ENCODE data around the gene URI1.
A peak's percentile ranks its signal among the peaks of the same experiment; 100 is the strongest.
"Not testable (repeated sequence)": the region's sequence is repeated elsewhere in the genome, so short reads cannot be mapped to it uniquely, and the experiment has no call there.

Gene URI1

GRCh38 chr19:30028118-30028991 is 86.3 kb downstream of the URI1 start:
- no peak for DNase-seq

DNA sequence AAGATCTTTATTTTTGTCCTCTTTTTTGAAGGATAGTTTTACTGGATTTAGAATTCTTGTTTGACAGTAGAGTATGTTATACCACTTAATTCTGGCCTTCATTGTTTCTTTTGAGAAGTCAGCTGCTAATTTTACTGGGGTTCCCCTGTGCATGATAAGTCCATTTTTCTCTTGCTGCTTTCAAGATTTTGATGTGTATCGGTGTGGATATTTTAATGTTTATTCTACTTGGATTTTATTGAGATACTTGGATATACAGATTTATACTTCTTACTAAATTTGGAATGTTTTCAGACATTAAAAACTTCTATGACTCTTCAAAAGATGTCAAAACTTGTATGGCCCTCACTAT is 86.9 kb downstream of the URI1 start:
- DNase-seq: no peak

GRCh38 chr19:30029721-30030510 is 87.9 kb downstream of the URI1 start:
- no peak for DNase-seq

GRCh38 chr19:30034321-30034720 is 92.3 kb downstream of the URI1 start:
- DNase-seq: no peak

GRCh38 chr19:30036154-30037129 is 94.4 kb downstream of the URI1 start:
- no peak for DNase-seq

GRCh38 chr19:30037835-30038234 is 95.8 kb downstream of the URI1 start:
- DNase-seq: no peak

DNA sequence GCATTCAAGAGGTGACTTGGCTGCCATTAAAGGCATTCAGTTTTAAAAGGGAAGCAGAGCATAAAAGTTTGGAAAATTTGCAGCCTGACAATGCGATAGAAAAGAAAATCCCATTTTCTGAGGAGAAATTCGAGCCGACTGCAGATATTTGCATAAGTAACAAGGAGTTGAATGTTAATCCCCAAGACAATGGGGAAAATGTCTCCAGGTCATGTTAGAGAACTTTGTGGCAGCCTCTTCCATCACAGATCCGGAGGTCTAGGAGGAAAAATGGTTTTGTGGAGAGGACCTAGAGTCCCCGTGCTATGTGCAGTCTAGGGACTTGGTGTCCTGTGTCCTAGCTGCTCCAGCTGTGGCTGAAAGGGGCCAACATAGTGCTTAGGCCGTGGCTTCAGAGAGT is 99.9 kb downstream of the URI1 start:
- DNase-seq: not testable (repeated sequence)

DNA sequence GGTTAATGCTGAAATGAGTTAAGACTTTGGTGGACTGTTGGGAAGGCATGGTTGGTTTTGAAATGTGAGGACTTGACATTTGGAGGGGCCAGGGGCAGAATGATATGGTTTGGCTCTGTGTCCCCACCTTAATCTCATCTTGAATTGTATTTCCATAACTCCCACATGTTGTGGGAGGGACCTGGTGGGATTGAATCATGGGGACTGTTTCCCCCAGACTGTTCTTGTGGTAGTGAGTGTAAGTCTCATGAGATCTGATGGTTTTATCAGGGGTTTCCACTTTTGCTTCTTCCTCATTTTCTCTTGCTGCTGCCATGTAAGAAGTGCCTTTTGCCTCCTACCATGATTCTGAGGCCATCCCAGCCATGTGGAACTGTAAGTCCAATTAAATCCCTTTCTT is 101.0 kb downstream of the URI1 start:
- not testable (repeated sequence) for DNase-seq

GRCh38 chr19:30044273-30045248 is 102.5 kb downstream of the URI1 start:
- DNase-seq: no peak

- DNase-seq: peak; percentile 53
Observed at GRCh38 chr19:30046522-30046921, 104.5 kb downstream of the URI1 start.

- no peak for DNase-seq
Observed at GRCh38 chr19:30047432-30047831, 105.4 kb downstream of the URI1 start.

GRCh38 chr19:30049226-30049625 is 107.2 kb downstream of the URI1 start:
- no peak for DNase-seq

DNA sequence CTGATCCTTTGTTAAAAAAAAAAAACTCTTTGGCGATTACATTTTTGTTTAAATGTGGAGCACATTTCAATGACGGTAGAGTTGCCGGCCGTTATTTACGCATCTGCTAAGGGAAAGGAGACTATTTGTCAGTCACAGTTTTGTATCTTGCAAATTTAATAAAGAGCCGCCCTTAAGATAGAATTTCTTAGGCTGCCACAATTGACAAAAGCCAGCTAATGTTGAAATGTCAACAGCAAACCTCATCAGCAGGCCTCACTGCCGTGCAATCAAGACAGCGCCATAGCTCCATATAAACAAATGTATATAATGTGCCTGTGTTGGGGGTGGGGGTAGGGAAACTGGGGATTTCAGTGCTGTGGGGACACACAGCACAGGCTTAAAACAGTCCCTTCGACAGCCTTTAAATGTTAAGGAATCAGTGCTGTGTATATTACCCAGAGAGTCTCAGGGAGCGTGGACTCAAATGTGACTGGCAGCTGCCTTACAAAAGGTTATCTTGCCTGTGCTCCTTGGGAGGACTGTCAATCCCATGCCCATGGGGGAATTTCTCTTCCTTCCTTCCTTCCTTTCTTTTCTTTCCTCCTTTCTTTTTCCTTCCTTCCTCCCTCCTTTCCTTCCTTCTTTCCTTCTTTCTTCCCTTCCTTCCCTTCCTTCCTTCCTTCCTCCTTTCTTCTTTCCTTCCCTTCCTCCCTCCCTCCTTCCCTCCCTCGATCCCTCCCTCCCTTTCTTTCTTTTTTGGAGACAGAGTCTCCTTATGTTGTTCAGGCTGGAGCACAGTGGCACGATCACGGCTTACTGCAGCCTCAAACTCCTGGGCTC is 108.0 kb downstream of the URI1 start:
- no peak for DNase-seq

DNA sequence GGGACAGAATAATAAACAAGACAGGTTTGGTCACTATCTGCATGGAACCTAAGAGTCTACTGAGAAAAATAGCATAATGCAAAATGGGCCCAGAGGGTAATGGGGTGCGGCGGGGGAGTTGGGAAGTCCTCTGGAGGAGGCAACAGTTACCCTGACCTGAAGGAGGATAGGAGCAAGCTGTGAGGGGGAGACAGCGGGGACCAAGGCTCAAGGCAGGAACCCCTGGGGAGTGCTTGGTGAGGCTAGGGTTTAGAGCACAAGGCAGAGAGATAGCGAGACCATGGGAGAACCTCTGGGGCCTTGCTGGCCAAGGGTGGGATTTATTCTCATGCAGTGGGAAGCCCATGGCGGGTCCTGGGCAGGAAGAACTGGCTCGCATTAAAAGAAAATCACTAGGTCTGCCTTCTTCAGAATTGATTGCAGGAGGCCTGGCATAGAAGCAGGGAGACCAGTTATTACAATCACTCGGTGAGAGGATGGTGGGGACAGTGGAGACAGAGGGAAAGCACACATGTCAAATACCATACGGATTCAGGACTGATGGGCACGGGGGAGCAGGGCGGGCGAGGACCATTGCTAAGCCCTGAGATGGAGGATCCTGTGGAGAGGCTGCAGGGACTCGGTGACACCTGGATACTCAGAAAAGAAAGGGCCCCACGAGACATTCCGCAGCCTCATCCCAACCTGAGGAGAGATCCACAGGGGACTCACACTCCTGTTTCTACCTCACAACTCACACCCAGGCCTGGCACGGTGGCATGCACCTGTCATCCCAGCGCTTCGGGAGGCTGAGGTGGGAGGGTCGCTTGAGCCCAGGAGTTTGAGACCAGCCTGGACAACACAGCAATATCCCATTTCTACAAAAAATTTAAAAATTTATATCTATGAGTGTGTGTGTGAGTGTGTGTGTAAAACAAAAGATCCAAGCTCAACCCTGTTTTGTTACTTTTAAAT is 110.4 kb downstream of the URI1 start:
- DNase-seq: no peak

GRCh38 chr19:30053558-30053957 is 111.5 kb downstream of the URI1 start:
- DNase-seq: no peak

- no peak for DNase-seq
Observed at GRCh38 chr19:30054210-30054609, 112.2 kb downstream of the URI1 start.

- no peak for DNase-seq
Observed at GRCh38 chr19:30056580-30056979, 114.5 kb downstream of the URI1 start.

DNA sequence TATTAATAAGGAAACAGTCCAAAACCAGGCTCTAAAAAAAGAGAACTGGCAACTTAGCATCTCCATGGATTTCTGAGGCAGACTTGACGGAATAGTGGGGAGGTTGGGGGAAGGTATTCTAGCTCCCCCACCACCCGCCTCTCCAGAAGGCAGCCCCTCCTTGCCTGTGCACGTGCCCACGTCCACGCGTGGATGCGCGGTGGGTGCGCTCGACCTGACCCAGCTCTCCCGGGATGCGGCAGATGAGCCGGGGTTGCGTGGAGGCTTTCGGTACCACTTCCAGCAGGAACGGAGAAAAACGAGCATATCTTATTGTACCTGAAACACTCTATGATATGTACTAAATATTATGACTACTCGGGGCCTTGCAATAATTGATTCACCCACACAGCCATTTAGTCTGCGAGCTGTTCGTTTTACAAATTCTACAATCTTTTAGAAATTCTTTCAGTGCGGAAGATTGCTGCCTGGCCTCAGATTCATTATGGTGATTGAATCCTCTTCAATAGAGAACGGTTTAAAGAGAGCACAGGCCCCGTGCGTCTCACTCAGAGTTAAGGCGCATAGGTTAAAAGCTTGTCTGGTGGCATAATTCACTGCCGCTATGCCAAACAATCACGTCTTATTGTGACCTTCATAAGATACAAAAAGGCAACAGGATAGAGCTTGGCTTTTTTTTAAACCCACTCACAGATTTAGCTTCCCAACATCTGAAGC is 117.9 kb downstream of the URI1 start:
- DNase-seq: no peak

All from NCI-H748 treated with DMSO at 0.1 percent for 48 hours (cell line).